HG02763 (cell line): Measurements from ENCODE around the gene SPN.
"Not testable (repeated sequence)": the region's sequence is repeated elsewhere in the genome, so short reads cannot be mapped to it uniquely, and the experiment has no call there.

Source experiments
- ATAC-seq: cut with Tn5 transposase; IDR thresholded peaks from one replicate; pipeline ENCODE4 v1.9.1; 2021; ENCODE audit warnings: mild to moderate bottlenecking, moderate library complexity; ENCODE audit not compliant: unreplicated experiment

Gene SPN

DNA sequence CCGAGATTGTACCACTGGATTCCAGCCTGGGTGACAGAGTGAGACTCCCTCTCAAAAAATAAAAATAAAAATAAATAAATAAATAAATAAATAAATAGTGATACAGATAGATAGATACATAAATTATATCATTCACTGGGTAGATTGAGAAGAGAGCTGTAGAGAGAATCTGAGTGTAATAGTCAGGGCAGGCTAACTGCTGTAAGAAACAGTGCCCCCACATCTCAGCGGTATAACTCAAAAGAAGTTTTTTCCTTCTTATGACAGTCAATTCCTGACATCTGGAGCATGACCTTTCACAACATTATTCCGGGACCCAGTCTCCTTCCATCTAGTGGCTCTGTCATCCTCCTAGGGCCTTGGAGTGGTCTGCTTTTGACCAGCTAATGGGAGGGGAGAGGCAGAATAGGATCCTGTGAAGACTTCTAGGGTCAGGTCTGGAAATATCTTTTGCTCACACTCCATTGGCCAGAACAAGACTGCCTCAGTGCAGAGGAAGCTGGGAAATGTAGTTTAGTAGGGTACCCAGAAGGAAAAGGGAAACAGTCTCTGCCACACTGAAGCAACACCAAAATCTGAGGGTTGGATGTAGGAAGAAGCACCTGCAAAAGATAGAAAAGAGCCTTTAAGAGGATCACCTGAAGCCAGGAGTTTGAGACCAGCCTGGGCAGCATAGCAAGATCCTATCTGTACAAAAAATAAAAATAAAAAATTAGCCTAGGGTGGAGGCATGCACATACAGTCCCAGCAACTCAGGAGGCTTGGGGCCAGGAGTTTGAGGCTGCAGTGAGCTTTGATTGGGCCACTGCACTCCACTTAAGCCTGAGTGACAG, 13.0 kb downstream of the SPN start:
- ATAC-seq = peak; percentile 49

DNA sequence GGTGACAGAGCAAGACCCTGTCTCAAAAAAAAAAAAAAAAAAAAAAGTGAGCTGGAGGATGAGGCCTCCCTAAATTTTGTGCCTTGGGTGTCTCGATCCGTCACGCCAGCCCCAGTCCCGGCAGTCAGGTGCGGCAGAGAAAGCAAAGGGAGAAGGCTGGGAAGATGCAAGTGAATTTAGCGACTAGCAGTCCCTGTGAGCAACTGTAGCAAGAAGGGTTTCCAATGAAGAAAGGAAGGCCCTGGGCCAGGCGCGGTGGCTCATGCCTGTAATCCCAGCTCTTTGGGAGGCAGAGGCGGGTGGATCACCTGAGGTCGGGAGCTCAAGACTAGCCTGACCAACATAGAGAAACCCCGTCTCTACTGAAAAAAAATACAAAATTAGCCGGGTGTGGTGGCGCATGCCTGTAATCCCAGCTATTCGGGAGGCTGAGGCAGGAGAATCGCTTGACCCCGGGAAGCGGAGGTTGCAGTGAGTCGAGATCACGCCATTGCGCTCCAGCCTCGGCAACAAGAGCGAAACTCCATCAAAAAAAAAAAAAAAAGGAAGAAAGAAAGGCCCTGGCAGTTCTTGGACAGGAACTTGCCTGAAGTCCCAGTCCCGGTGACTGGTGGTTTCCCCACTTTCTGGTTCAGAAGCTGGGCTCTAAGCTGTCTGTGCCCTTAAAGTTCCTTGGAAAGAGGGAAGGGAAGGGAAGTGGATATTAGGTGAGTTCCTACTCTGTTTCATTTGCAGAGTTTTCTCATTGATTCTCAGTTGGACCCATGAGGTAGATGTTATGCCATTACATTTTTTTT, 14.1 kb downstream of the SPN start:
- ATAC-seq = no peak

DNA sequence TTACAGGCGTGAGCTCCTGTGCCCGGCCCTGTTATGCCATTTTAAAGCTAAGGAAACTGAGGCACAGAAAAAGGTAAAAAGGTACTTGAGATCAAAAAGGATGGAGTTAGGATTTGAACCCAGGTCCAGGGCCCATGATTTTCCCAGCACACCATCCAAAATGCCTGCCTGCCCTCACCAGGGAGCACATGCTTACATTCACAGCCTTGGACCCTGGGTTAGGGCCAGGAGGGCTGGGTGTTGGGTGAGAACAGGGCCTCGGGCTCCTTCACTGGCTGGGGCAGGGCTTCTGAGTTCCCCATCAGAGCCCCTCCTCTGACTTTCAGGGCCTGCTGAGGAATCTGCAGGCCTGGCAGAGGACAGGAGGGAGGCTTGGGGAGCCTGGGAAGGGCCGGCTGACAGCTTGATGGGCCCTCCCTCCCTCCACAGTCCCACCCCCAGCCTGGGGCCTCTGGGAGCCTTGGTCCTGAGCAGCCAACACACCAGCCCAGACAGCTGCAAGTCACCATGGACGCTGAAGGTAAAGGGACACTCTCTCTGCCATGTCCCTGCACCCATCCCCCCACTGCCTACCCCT, 15.7 kb downstream of the SPN start, which contains the start of gene QPRT:
Gene QPRT, plus strand, starts transcription at position 490 of the 577 bp plus-strand sequence. Its CDS starts 18 bp downstream, at position 508.
- no peak for ATAC-seq

DNA sequence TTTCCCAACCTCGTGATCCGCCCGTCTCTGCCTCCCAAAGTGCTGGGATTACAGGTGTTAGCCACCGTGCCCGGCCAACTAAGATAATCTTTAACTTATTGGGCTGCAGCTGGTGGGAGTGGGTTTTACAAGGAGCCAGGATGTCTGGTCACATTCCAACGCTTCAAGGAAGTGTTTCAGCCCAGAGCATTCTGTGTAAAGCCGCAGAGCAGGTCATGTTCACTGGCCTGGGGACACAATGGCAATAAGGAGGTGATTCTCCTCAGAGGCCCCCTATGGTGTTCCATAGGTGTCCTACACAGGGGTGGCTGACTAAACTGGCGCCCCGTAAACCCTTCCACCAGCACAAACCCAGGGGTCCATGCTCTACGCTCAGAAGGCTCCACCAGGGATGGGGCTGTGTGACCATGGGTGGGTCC, 17.1 kb downstream of the SPN start:
- ATAC-seq = no peak

DNA sequence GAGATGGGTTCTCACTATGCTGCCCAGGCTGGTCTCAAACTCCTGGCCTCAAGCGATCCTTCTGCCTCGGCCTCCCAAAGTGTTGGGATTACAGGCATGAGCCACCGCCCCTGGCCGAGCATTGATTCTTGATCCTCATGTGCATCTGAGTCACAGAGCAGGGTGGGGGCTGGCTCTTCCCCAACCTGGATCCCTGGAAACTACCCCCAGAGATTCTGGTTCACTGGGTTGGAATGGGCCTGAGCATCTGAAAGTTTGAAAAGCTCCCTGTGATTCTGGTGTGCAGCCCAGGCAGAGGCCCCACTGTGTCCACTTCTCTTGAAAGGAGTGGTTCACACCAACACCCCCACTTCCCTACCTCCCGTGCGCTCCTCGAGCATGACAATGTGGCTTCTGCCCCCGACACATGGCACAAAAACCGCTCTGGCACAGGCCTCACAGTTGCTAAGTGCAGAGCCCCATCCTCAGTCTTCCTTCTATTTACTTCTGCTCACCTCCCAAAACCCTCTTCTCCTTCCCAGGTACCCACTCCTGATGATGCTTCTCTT, 20.6 kb downstream of the SPN start:
- ATAC-seq = no peak

DNA sequence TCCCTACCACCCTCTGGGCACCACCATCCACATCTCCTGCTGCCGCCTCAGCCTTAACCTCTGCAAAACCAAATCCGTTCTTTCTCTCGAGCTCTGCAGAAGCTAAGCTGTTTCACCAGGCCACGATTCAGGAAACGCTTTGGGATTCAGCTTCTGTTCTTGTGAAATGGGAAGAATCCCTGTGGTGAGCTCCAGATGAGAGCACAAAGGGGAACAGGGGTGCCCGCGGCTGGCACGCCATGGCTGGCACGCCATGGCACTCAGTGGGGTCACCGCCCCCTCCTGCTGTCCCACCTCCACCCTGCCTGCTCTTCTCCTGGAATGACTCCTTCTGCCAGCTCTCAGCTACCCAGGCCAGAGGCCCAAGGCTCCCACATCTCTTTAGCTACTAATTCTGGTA, 21.6 kb downstream of the SPN start:
- no peak for ATAC-seq

DNA sequence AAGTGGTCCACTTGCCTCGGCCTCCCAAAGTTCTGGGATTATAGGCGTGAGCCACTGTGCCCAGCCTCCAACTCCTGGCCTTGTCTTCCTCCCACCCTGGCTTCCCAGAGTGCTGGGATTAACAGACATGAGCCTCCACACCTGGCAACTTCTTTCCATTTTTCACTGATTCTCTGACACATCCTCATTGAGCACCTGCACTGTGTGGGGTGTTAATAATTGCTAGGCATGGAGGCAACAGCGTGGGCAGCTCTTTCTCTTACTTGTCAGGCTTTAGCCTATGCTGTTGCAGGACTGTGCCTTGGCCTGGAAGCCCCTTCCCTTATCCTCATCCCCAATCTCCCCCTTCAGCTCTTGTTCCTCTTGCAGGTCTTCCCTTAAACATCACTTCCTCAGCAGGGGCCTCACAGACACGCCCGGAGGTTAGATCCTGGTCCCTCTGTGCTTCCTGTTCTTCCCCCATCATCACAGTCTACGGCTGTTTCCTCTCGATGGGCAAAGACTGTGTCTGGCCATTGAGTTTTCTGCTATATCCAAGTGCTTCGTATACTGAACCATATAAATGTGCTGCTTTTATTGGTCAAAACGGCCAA, 23.8 kb downstream of the SPN start:
- no peak for ATAC-seq

DNA sequence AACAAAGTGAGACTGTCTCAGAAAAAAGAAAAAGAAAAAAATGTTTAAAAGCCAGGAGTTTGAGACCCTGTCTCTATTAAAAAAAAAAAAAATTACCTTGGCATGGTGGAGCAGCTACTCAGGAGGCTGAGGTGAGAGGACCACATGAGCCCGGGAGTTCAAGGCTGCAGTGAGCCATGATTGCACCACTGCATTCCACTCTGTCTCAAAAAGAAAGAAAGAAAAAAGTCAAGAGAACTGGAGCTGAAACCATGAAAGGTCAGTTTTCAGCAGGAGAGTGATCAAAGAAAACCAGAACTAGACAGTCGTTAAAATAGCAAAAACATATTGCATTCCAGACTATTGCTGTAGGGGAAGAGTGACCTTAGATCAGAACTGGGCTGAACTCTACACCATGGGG, 24.7 kb downstream of the SPN start:
- ATAC-seq = no peak

DNA sequence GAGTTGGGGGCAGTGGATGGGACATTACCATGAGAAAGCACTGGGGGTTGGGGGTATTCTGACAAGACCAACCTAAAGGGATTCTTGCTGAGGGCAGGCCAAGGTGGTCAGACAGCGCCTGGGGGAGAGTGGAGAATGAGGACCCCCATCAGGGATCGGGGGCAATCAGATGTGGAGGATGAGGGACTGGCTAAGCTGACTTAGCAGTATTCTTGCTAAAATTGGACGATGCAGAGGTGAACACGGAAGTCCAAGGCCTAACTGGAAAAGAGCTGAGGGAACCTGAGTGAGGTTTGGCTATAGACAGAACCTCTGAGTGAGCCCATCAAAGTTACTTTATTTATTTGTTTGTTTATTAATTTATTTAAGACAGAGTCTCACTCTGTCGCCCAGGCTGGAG, 25.1 kb downstream of the SPN start:
- ATAC-seq = no peak

DNA sequence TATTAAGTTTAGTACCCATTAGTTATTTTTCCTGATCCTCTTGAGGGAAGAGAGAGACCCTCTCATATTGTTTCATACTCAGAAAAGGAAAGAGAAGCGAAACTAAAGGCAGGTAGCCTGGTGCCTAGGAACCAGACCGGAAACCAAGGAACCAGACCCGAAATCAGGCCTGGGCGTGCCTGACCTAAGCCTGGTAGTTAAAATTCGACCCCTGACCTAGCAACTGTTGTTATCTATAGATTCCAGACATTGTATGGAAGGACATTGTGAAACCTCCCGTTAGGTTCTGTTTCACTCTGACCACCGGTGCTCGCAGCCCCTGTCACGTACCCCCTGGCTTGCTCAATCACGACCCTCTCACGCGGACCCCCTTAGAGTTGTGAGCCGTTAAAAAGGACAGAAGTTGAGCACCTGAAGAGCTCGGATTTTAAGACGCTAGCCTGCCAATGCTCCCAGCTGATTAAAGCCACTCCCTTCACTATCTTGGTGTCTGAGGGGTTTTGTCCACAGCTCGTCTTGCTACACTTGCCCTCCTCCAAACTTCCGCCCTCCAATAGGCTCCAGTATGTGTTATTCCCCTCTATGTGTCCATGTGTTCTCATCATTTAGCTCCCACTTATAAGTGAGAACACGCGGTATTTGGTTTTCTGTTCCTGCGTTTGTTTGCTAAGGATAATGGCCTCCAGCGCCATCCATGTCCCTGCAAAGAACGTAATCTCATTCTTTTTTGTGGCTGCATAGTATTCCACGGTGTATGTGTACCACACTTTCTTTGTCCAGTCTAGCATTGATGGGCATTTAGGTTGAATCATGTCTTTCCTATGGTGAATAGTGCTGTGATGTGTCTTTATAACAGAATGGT, 26.7 kb downstream of the SPN start:
- ATAC-seq = not testable (repeated sequence)

DNA sequence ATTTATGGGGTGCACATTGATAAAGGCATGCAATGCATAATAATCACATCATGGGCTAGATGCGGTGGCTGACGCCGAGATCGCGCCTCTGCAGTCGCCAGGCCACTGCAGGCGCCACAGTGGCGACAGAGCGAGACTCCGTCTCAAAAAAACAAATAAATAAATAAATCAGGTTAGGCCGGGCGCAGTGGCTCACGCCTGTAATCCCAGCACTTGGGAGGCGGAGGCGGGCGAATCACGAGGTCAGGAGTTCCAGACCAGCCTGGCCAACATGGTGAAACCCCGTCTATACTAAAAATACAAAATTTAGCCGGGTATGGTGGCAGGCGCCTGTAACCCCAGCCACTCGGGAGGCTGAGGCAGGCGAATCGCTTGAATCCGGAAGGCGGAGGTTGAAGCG, 29.6 kb downstream of the SPN start:
- not testable (repeated sequence) for ATAC-seq

DNA sequence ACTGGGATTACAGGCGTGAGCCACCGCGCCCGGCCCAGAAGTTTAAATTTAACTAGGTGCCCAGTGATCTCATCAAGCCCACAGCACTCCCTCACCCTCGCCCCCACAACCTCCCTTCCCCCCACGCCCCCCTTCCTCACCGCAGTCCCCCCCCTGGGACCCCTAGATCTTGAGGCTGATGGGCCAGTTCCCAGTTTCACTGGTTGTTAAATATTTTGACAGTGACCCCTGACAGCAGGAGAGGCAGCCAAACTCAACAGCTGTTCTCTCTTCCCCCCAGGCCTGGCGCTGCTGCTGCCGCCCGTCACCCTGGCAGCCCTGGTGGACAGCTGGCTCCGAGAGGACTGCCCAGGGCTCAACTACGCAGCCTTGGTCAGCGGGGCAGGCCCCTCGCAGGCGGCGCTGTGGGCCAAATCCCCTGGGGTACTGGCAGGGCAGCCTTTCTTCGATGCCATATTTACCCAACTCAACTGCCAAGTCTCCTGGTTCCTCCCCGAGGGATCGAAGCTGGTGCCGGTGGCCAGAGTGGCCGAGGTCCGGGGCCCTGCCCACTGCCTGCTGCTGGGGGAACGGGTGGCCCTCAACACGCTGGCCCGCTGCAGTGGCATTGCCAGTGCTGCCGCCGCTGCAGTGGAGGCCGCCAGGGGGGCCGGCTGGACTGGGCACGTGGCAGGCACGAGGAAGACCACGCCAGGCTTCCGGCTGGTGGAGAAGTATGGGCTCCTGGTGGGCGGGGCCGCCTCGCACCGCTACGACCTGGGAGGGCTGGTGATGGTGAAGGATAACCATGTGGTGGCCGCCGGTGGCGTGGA, 31.5 kb downstream of the SPN start:
- no peak for ATAC-seq

DNA sequence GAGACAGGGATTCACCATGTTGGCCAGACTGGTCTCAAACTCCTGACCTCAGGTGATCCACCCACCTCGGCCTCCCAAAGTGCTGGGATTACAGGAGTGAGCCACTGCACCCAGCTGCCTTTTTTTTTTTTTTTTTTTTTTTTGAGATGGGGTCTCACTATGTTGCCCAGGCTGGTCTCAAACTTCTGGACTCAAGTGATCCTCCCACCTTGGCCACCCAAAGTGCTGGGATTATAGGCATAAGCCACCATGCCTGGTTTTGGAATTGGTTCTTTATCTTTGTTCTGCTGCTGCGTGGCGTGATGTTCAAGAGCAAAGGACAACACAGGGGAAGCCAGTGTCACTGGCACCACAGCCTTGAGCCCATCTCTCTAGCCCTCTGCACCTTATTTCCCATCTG, 32.6 kb downstream of the SPN start:
- ATAC-seq = not testable (repeated sequence)

DNA sequence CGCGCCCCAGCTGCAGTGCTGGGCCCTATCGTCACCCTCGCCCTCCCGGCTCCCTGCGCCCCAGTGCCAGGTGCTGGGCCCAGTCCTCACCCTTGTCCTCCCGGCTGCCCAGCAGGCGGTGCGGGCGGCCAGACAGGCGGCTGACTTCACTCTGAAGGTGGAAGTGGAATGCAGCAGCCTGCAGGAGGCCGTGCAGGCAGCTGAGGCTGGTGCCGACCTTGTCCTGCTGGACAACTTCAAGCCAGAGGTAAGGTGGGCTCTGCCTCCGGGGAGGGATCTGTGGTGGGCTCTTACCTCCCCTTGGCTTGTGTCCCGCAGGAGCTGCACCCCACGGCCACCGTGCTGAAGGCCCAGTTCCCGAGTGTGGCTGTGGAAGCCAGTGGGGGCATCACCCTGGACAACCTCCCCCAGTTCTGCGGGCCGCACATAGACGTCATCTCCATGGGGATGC, 33.9 kb downstream of the SPN start:
- no peak for ATAC-seq

DNA sequence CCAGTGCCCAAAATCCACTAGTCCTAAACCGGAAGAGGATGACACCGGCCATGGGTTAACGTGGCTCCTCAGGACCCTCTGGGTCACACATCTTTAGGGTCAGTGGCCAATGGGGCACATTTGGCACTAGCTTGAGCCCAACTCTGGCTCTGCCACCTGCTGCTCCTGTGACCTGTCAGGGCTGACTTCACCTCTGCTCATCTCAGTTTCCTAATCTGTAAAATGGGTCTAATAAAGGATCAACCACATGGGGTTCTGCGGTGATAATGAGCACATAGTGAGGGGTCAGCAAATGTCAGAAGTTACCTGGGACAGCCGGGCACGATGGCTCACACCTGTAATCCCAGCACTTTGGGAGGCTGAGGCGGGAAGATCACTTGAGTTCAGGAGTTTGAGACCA, 34.3 kb downstream of the SPN start:
- ATAC-seq = no peak

DNA sequence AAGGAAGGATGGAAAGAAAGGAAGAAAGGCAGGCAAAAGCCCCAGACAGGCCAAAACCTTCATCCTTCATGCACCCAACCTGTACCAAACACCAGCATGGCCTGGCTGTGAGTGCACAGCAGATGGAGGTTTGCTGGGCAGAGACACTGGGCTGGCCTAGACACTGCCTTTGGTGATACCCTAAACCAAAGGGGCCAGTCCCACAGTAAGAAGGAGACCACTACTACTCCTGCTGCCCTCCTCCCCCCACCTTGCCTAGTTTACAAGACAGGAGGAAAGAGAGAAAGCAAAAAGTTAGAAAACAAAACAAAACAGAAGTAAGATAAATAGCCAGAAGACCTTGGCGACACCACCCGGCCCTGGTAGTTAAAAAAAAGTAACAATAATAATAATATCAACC, 35.0 kb downstream of the SPN start:
- no peak for ATAC-seq

DNA sequence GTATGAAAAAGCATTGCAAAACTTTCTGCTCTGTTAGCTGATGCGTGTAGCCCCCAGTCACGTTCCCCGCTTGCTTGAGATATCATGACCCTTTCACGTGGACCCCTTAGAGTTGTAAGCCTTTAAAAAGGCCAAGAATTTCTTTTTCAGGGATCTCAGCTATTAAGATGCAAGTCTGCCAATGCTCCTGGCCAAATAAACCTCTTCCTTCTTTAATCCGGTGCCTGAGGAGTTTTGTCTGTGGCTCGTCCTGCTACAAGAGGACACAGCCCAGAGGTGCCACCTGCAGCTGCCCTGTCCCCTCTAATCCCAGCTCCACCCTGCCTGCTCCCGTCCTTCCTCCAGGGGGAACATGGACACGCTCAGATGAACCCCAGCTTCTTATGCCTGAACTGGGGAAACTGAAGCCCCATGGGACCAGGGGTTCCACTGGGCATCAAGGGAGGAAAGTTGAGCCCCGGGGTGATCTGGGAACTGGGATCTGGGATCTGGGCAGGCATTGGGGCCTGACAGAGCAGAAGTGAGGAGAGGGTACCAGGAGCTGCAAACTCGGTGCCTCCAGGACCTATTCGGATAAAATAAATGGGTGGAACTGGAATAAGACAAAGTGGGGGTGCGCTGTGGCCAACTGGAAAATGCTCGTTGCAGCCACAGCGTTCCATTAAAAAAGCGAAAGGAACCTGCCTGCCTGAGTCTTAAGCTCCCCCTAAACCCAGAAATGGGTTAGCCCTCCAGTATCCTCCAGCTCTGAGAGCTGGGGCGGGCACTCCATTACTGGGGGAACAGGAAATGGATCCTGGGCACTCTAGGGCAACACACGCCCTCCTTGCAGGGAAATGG, 35.7 kb downstream of the SPN start:
- no peak for ATAC-seq
